Breast epithelium (tissue), 4 donors: ENCODE data around the gene CNTNAP5. TPM values are rescaled to one million over a fixed set of nuclear protein-coding genes. Genes with fewer than 3 reads are reported as not detected.

Experiments used
- DNase-seq, 2 donors: peaks; one replicate each; pipeline ENCODE4 v3.0.0-alpha.2; 2019; ENCODE audit warnings: low spot score in 2 of 2
- H3K27ac ChIP-seq, 2 donors: fragments of 200-600 bp; sonication (generic) in 1 of 2; one replicate each; pipeline ENCODE4 v1.5.1; 2016 to 2019; ENCODE audit warnings: mild to moderate bottlenecking in 1 of 2
- H3K27me3 ChIP-seq, 2 donors: fragments of 200-600 bp; sonication (generic) in 1 of 2; one replicate each; pipeline versions ENCODE4 v1.5.1 to v1.6.0; 2017 to 2019; ENCODE audit warnings: control low read depth in 1 of 2, mild to moderate bottlenecking in 1 of 2
- H3K36me3 ChIP-seq: fragments of 200-600 bp; one replicate; pipeline ENCODE4 v1.5.1; 2019
- H3K4me1 ChIP-seq, 2 donors: fragments of 200-600 bp; sonication (generic); one replicate each; pipeline ENCODE4 v1.5.1; 2016 to 2019; ENCODE audit warnings: control low read depth in 1 of 2
- H3K4me3 ChIP-seq, 3 donors: fragments of 200-600 bp; sonication (generic); 1 replicate in 2 of 3; 2 replicates in 1 of 3; pipeline ENCODE4 v1.5.1; 2016 to 2019; ENCODE audit warnings: mild to moderate bottlenecking in 3 of 3, moderate library complexity in 2 of 3
- H3K9me3 ChIP-seq, 2 donors: fragments of 200-600 bp; sonication (generic) in 1 of 2; one replicate each; pipeline ENCODE4 v1.5.1; 2016 to 2019; ENCODE audit warnings: control low read depth in 1 of 2
- CTCF ChIP-seq, 3 donors: fragments of 450-650 bp; IDR thresholded peaks; one replicate each; pipeline ENCODE4 v1.5.1; 2016 to 2017; ENCODE audit warnings: antibody characterized with exemption in 3 of 3, mild to moderate bottlenecking in 3 of 3, moderate library complexity in 3 of 3
- POLR2A ChIP-seq: fragments of 450-650 bp; IDR thresholded peaks from one replicate; pipeline ENCODE4 v1.6.1; 2016; ENCODE audit warnings: antibody characterized with exemption, mild to moderate bottlenecking, moderate library complexity
- POLR2AphosphoS5 ChIP-seq, 3 donors: sonication (generic); formaldehyde crosslinking; IDR thresholded peaks; one replicate each; pipeline ENCODE4 v1.6.1; 2017; ENCODE audit warnings: antibody characterized with exemption in 3 of 3
- intact Hi-C: fragments of 100-400 bp; cut with DNase I; formaldehyde crosslinking; loops from one replicate; pipeline ENCODE4 v1.15.1; 2023; ENCODE audit warnings: low total_unique reads
- total RNA-seq, 3 donors: library from RNA; depleted of rRNA; stranded (reverse); fragments of >200 nt; gene quantifications; one replicate each; pipeline ENCODE4 v1.1.0, GENCODE V29; 2016

CNTNAP5 gene
- total RNA-seq, 3 donors from 2014 or later = 0.66 TPM; not detected in 2

- Histone ChIP-seq H3K9me3 (no peaks in the 10 kb centered on the region), H3K27me3 (no peaks in the 10 kb centered on the region), H3K27ac (no peak overlapping the region), H3K4me1 (no peaks in the 10 kb centered on the region), H3K36me3 (no peaks in the 10 kb centered on the region), H3K4me3 (no peak overlapping the region)
- TF ChIP-seq POLR2A (no peak), CTCF (IDR thresholded peaks at IDR 0.05) (no peak), POLR2AphosphoS5 (IDR thresholded peaks at IDR 0.05) (no peak)
- no peak for DNase-seq
- intact Hi-C loops = no loop called here
Measured at GRCh38 chr2:124032799-124033198, 7.7 kb downstream of the CNTNAP5 start.

GRCh38 chr2:124034265-124034664 is 9.2 kb downstream of the CNTNAP5 start:
- Histone ChIP-seq H3K9me3 (no peaks in the 10 kb centered on the region), H3K36me3 (no peaks in the 10 kb centered on the region), H3K27me3 (no peaks in the 10 kb centered on the region), H3K27ac (no peak overlapping the region), H3K4me3 (no peak overlapping the region), H3K4me1 (no peaks in the 10 kb centered on the region)
- DNase-seq = no peak
- intact Hi-C loops = no loop called here
- no peak for TF ChIP-seq CTCF (IDR thresholded peaks at IDR 0.05)

- intact Hi-C loops = no loop called here
- DNase-seq = no peak
- Histone ChIP-seq H3K4me3 (no peak overlapping the region), H3K27ac (no peak overlapping the region), H3K9me3 (no peaks in the 10 kb centered on the region), H3K27me3 (no peaks in the 10 kb centered on the region), H3K4me1 (no peaks in the 10 kb centered on the region), H3K36me3 (no peaks in the 10 kb centered on the region)
- TF ChIP-seq POLR2A = no peak
Measured at GRCh38 chr2:124035001-124035400, 9.9 kb downstream of the CNTNAP5 start.

- TF ChIP-seq POLR2AphosphoS5 (IDR thresholded peaks at IDR 0.05) (no peak), CTCF (IDR thresholded peaks at IDR 0.05) (no peak), POLR2A (no peak)
- intact Hi-C loops = no loop called here
- no peaks in the 10 kb centered on the region for H3K9me3 ChIP-seq
- no peaks in the 10 kb centered on the region for H3K4me1 ChIP-seq
- no peak overlapping the region for H3K4me3 ChIP-seq
- no peaks in the 10 kb centered on the region for H3K36me3 ChIP-seq
- DNase-seq = no peak
- H3K27ac ChIP-seq = no peak overlapping the region
- no peaks in the 10 kb centered on the region for H3K27me3 ChIP-seq
Measured at GRCh38 chr2:124039032-124039431, 13.9 kb downstream of the CNTNAP5 start.

GRCh38 chr2:124039762-124040291 is 14.7 kb downstream of the CNTNAP5 start:
- TF ChIP-seq POLR2A = no peak
- no peak for TF ChIP-seq CTCF (IDR thresholded peaks at IDR 0.05)
- TF ChIP-seq POLR2AphosphoS5 (IDR thresholded peaks at IDR 0.05) = no peak
- intact Hi-C loops = no loop called here

GRCh38 chr2:124045894-124046293 is 20.8 kb downstream of the CNTNAP5 start:
- no peaks in the 10 kb centered on the region for H3K27me3 ChIP-seq
- no peak for DNase-seq
- intact Hi-C loops = no loop called here

More at GRCh38 chr2:124039762-124040291, 14.7 kb downstream of the CNTNAP5 start:
- Histone ChIP-seq H3K27ac (no peak overlapping the region), H3K9me3 (no peaks in the 10 kb centered on the region), H3K27me3 (no peaks in the 10 kb centered on the region), H3K4me1 (no peaks in the 10 kb centered on the region), H3K4me3 (no peak overlapping the region), H3K36me3 (no peaks in the 10 kb centered on the region)
- DNase-seq = no peak

More at GRCh38 chr2:124045894-124046293, 20.8 kb downstream of the CNTNAP5 start:
- H3K9me3 ChIP-seq = no peaks in the 10 kb centered on the region
- H3K4me1 ChIP-seq = no peaks in the 10 kb centered on the region
- H3K4me3 ChIP-seq = no peak overlapping the region
- no peak overlapping the region for H3K27ac ChIP-seq
- TF ChIP-seq CTCF (IDR thresholded peaks at IDR 0.05) = no peak
- TF ChIP-seq POLR2AphosphoS5 (IDR thresholded peaks at IDR 0.05) = no peak
- no peak for TF ChIP-seq POLR2A
- no peaks in the 10 kb centered on the region for H3K36me3 ChIP-seq
